ENCODE results near the gene CARD9. TPM values are rescaled to one million over a fixed set of nuclear protein-coding genes. Genes with fewer than 3 reads are reported as not detected.
"Not testable (repeated sequence)": the region's sequence is repeated elsewhere in the genome, so short reads cannot be mapped to it uniquely, and the experiment has no call there.

The CARD9 gene
- total RNA-seq, 1 experiment from 2014 or later: 1.1 TPM

- no peaks in the 10 kb centered on the region for H3K27me3 ChIP-seq (ENCODE audit: low read length)
- no peaks in the 10 kb centered on the region for H3K9me3 ChIP-seq (ENCODE audit: low read length)
- peaks cover 18% of the 10 kb centered on the region; the same call in 1 of the 2 replicates for H3K4me1 ChIP-seq (ENCODE audit: insufficient read depth, low read length)
- BruUV-seq (replicated peaks): no TSS peak
- POLR2A ChIA-PET (ENCODE audit: unreplicated experiment): no interaction called here
- TF ChIP-seq EZH2phosphoT487 (IDR thresholded peaks at IDR 0.05; ENCODE audit: borderline replicate concordance, low read length) (no peak), EZH2 (IDR thresholded peaks at IDR 0.05; ENCODE audit: low read length, unreplicated experiment) (no peak), CTCF (conservative IDR thresholded peaks at IDR 0.05; ENCODE audit: low read depth, low read length) (no peak)
- H4K20me1 ChIP-seq (ENCODE audit: low read length): peaks cover 10% of the 10 kb centered on the region; the same call in 1 of the 2 replicates
- ATAC-seq (no peak), DNase-seq (no peak)
- peaks cover 8% of the 10 kb centered on the region; the same call in 1 of the 2 replicates for H3K36me3 ChIP-seq (ENCODE audit: low read depth, low read length)
- H3K79me2 ChIP-seq (ENCODE audit: low read length): peaks cover 40% of the 10 kb centered on the region
- no peak overlapping the region for H3K4me3 ChIP-seq (ENCODE audit: low read length)
- no peak overlapping the region for H3K9ac ChIP-seq (ENCODE audit: low read length)
- H2AFZ ChIP-seq (ENCODE audit: low read length): no peak overlapping the region
- CTCF ChIA-PET: no interaction called here
- no peaks in the 10 kb centered on the region for H3K9me2 ChIP-seq (replicated peaks; ENCODE audit: low read length)
- H3K27ac ChIP-seq (ENCODE audit: low read length): no peak overlapping the region
- H3K4me2 ChIP-seq (ENCODE audit: low read length): no peak overlapping the region
- intact Hi-C loops (cut with micrococcal nuclease): no loop called here
- no peaks in the 10 kb centered on the region for H3F3A ChIP-seq (ENCODE audit: low read length, unreplicated experiment)
Observed at GRCh38 chr9:136407911-136408310, 34.4 kb upstream of the CARD9 start.

- H3K4me2 ChIP-seq (ENCODE audit: low read length); H3K36me3 ChIP-seq (ENCODE audit: low read depth, low read length); intact Hi-C loops (cut with micrococcal nuclease); H3K4me3 ChIP-seq (ENCODE audit: low read length); H3K9ac ChIP-seq (ENCODE audit: low read length); H3K27me3 ChIP-seq (ENCODE audit: low read length); BruUV-seq (replicated peaks); ATAC-seq; H3K9me2 ChIP-seq (replicated peaks; ENCODE audit: low read length); H3K27ac ChIP-seq (ENCODE audit: low read length); POLR2A ChIA-PET (ENCODE audit: unreplicated experiment); H4K20me1 ChIP-seq (ENCODE audit: low read length); H3F3A ChIP-seq (ENCODE audit: low read length, unreplicated experiment); H2AFZ ChIP-seq (ENCODE audit: low read length); H3K9me3 ChIP-seq (ENCODE audit: low read length); DNase-seq; CTCF ChIA-PET: not testable (repeated sequence)
- Histone ChIP-seq H3K4me1 (ENCODE audit: insufficient read depth, low read length) (peaks cover 15% of the 10 kb centered on the region; the same call in 1 of the 2 replicates), H3K79me2 (ENCODE audit: low read length) (peaks cover 32% of the 10 kb centered on the region)
Observed at GRCh38 chr9:136407061-136407460, 33.6 kb upstream of the CARD9 start.

- H3K4me3 ChIP-seq (ENCODE audit: low read length); CTCF ChIA-PET; H3K4me1 ChIP-seq (ENCODE audit: insufficient read depth, low read length); H3F3A ChIP-seq (ENCODE audit: low read length, unreplicated experiment); H3K9ac ChIP-seq (ENCODE audit: low read length); BruUV-seq (replicated peaks); DNase-seq; POLR2A ChIA-PET (ENCODE audit: unreplicated experiment); H2AFZ ChIP-seq (ENCODE audit: low read length); H3K9me2 ChIP-seq (replicated peaks; ENCODE audit: low read length); ATAC-seq; H3K27ac ChIP-seq (ENCODE audit: low read length); H3K9me3 ChIP-seq (ENCODE audit: low read length); H3K4me2 ChIP-seq (ENCODE audit: low read length); H3K27me3 ChIP-seq (ENCODE audit: low read length); H4K20me1 ChIP-seq (ENCODE audit: low read length); H3K36me3 ChIP-seq (ENCODE audit: low read depth, low read length); intact Hi-C loops (cut with micrococcal nuclease): not testable (repeated sequence)
- peaks cover 20% of the 10 kb centered on the region for H3K79me2 ChIP-seq (ENCODE audit: low read length)
Observed at GRCh38 chr9:136405904-136406303, 32.4 kb upstream of the CARD9 start.

GRCh38 chr9:136405481-136405880 lies 32.0 kb upstream of the CARD9 start:
- Histone ChIP-seq H4K20me1 (ENCODE audit: low read length) (no peaks in the 10 kb centered on the region), H3K27ac (ENCODE audit: low read length) (no peak overlapping the region), H3K4me3 (ENCODE audit: low read length) (no peak overlapping the region), H3K4me2 (ENCODE audit: low read length) (no peak overlapping the region), H3K4me1 (ENCODE audit: insufficient read depth, low read length) (peaks cover 9% of the 10 kb centered on the region; the same call in 1 of the 2 replicates), H3K9ac (ENCODE audit: low read length) (no peak overlapping the region), H3K79me2 (ENCODE audit: low read length) (peaks cover 16% of the 10 kb centered on the region), H3F3A (ENCODE audit: low read length, unreplicated experiment) (no peaks in the 10 kb centered on the region), H3K9me3 (ENCODE audit: low read length) (no peaks in the 10 kb centered on the region), H3K27me3 (ENCODE audit: low read length) (no peaks in the 10 kb centered on the region), H3K36me3 (ENCODE audit: low read depth, low read length) (no peaks in the 10 kb centered on the region; the same call in 1 of the 2 replicates), H2AFZ (ENCODE audit: low read length) (no peak overlapping the region), H3K9me2 (replicated peaks; ENCODE audit: low read length) (no peaks in the 10 kb centered on the region)
- no TSS peak for BruUV-seq (replicated peaks)
- intact Hi-C loops (cut with micrococcal nuclease): no loop called here
- POLR2A ChIA-PET (ENCODE audit: unreplicated experiment): no interaction called here
- no peak for DNase-seq
- CTCF ChIA-PET: no interaction called here
- no peak for ATAC-seq
- TF ChIP-seq EZH2 (IDR thresholded peaks at IDR 0.05; ENCODE audit: low read length, unreplicated experiment) (no peak), CTCF (conservative IDR thresholded peaks at IDR 0.05; ENCODE audit: low read depth, low read length) (no peak), EZH2phosphoT487 (IDR thresholded peaks at IDR 0.05; ENCODE audit: borderline replicate concordance, low read length) (no peak)
